ENCODE measurements around the gene XPO4.
"Not testable (repeated sequence)": the region's sequence is repeated elsewhere in the genome, so short reads cannot be mapped to it uniquely, and the experiment has no call there.

Gene XPO4

GRCh38 chr13:20902438-20903163, at the start of gene XPO4:
XPO4 (minus strand) TSS chr13:20902746; CDS start chr13:20902738, 8 bp downstream.
- H3K27me3 ChIP-seq (ENCODE audit: insufficient read depth, insufficient read length): no peaks in the 10 kb centered on the region

GRCh38 chr13:20948001-20948400, 45.5 kb upstream of the XPO4 start:
- not testable (repeated sequence) for H3K4me1 ChIP-seq (ENCODE audit: insufficient read depth, insufficient read length); H3K36me3 ChIP-seq (ENCODE audit: insufficient read depth, insufficient read length, low read length); H3K4me3 ChIP-seq (ENCODE audit: insufficient read length, low read depth); H3K9ac ChIP-seq (ENCODE audit: insufficient read length, low read depth); H3K27me3 ChIP-seq (ENCODE audit: insufficient read depth, insufficient read length); DNase-seq (ENCODE audit: low read depth, low spot score); H3K9me3 ChIP-seq (ENCODE audit: insufficient read depth, low read length)

More at GRCh38 chr13:20902438-20903163, at the start of gene XPO4:
- Histone ChIP-seq H3K4me3 (ENCODE audit: insufficient read length, low read depth) (peak within 1 kb of the TSS; percentile 91), H3K36me3 (ENCODE audit: insufficient read depth, insufficient read length, low read length) (peaks cover 24% of the 10 kb centered on the region), H3K9me3 (ENCODE audit: insufficient read depth, low read length) (no peaks in the 10 kb centered on the region), H3K4me1 (ENCODE audit: insufficient read depth, insufficient read length) (no peaks in the 10 kb centered on the region), H3K9ac (ENCODE audit: insufficient read length, low read depth) (peak within 1 kb of the TSS; percentile 86)
- TF ChIP-seq YY1 (IDR thresholded peaks at IDR 0.05; ENCODE audit: insufficient read depth, insufficient read length) (peak; percentile 70), ZNF274 (IDR thresholded peaks at IDR 0.05; ENCODE audit: low read depth, low read length) (no peak)
- DNase-seq (ENCODE audit: low read depth, low spot score): no peak

- no peaks in the 10 kb centered on the region for H3K4me1 ChIP-seq (ENCODE audit: insufficient read depth, insufficient read length)
- no peaks in the 10 kb centered on the region for H3K27me3 ChIP-seq (ENCODE audit: insufficient read depth, insufficient read length)
- no peaks in the 10 kb centered on the region for H3K36me3 ChIP-seq (ENCODE audit: insufficient read depth, insufficient read length, low read length)
- no peak overlapping the region for H3K4me3 ChIP-seq (ENCODE audit: insufficient read length, low read depth)
- H3K9ac ChIP-seq (ENCODE audit: insufficient read length, low read depth): no peak overlapping the region
- H3K9me3 ChIP-seq (ENCODE audit: insufficient read depth, low read length): no peaks in the 10 kb centered on the region
- TF ChIP-seq SUZ12 (IDR thresholded peaks at IDR 0.05; ENCODE audit: extremely low read depth, insufficient read depth, insufficient read length) (no peak), YY1 (IDR thresholded peaks at IDR 0.05; ENCODE audit: insufficient read depth, insufficient read length) (no peak), ZNF274 (IDR thresholded peaks at IDR 0.05; ENCODE audit: low read depth, low read length) (no peak)
- no peak for DNase-seq (ENCODE audit: low read depth, low spot score)
Observed at GRCh38 chr13:20945952-20946383, 43.4 kb upstream of the XPO4 start.

- H3K27me3 ChIP-seq (ENCODE audit: insufficient read depth, insufficient read length): no peaks in the 10 kb centered on the region
- no peaks in the 10 kb centered on the region for H3K4me1 ChIP-seq (ENCODE audit: insufficient read depth, insufficient read length)
- no peak for DNase-seq (ENCODE audit: low read depth, low spot score)
- no peaks in the 10 kb centered on the region for H3K36me3 ChIP-seq (ENCODE audit: insufficient read depth, insufficient read length, low read length)
- H3K9me3 ChIP-seq (ENCODE audit: insufficient read depth, low read length): no peaks in the 10 kb centered on the region
- H3K9ac ChIP-seq (ENCODE audit: insufficient read length, low read depth): no peak overlapping the region
- no peak for TF ChIP-seq SUZ12 (IDR thresholded peaks at IDR 0.05; ENCODE audit: extremely low read depth, insufficient read depth, insufficient read length)
- no peak for TF ChIP-seq YY1 (IDR thresholded peaks at IDR 0.05; ENCODE audit: insufficient read depth, insufficient read length)
- TF ChIP-seq ZNF274 (IDR thresholded peaks at IDR 0.05; ENCODE audit: low read depth, low read length): no peak
- H3K4me3 ChIP-seq (ENCODE audit: insufficient read length, low read depth): no peak overlapping the region
Observed at GRCh38 chr13:20942938-20943559, 40.5 kb upstream of the XPO4 start.

GRCh38 chr13:20940511-20940910, 38.0 kb upstream of the XPO4 start:
- not testable (repeated sequence) for H3K4me3 ChIP-seq (ENCODE audit: insufficient read length, low read depth); H3K4me1 ChIP-seq (ENCODE audit: insufficient read depth, insufficient read length); H3K9me3 ChIP-seq (ENCODE audit: insufficient read depth, low read length); DNase-seq (ENCODE audit: low read depth, low spot score); H3K36me3 ChIP-seq (ENCODE audit: insufficient read depth, insufficient read length, low read length); H3K9ac ChIP-seq (ENCODE audit: insufficient read length, low read depth); H3K27me3 ChIP-seq (ENCODE audit: insufficient read depth, insufficient read length)

- no peak for TF ChIP-seq SUZ12 (IDR thresholded peaks at IDR 0.05; ENCODE audit: extremely low read depth, insufficient read depth, insufficient read length)
- no peak for TF ChIP-seq ZNF274 (IDR thresholded peaks at IDR 0.05; ENCODE audit: low read depth, low read length)
- no peak for TF ChIP-seq YY1 (IDR thresholded peaks at IDR 0.05; ENCODE audit: insufficient read depth, insufficient read length)
- DNase-seq (ENCODE audit: low read depth, low spot score): no peak
- Histone ChIP-seq H3K27me3 (ENCODE audit: insufficient read depth, insufficient read length) (no peaks in the 10 kb centered on the region), H3K36me3 (ENCODE audit: insufficient read depth, insufficient read length, low read length) (no peaks in the 10 kb centered on the region), H3K4me3 (ENCODE audit: insufficient read length, low read depth) (no peak overlapping the region), H3K9me3 (ENCODE audit: insufficient read depth, low read length) (no peaks in the 10 kb centered on the region), H3K9ac (ENCODE audit: insufficient read length, low read depth) (no peak overlapping the region), H3K4me1 (ENCODE audit: insufficient read depth, insufficient read length) (no peaks in the 10 kb centered on the region)
Observed at GRCh38 chr13:20940083-20940482, 37.5 kb upstream of the XPO4 start.

GRCh38 chr13:20939662-20940061, 37.1 kb upstream of the XPO4 start:
- H3K4me3 ChIP-seq (ENCODE audit: insufficient read length, low read depth): no peak overlapping the region
- H3K27me3 ChIP-seq (ENCODE audit: insufficient read depth, insufficient read length): no peaks in the 10 kb centered on the region
- no peaks in the 10 kb centered on the region for H3K36me3 ChIP-seq (ENCODE audit: insufficient read depth, insufficient read length, low read length)
- DNase-seq (ENCODE audit: low read depth, low spot score): no peak
- no peaks in the 10 kb centered on the region for H3K4me1 ChIP-seq (ENCODE audit: insufficient read depth, insufficient read length)
- no peaks in the 10 kb centered on the region for H3K9me3 ChIP-seq (ENCODE audit: insufficient read depth, low read length)
- no peak for TF ChIP-seq YY1 (IDR thresholded peaks at IDR 0.05; ENCODE audit: insufficient read depth, insufficient read length)
- no peak for TF ChIP-seq SUZ12 (IDR thresholded peaks at IDR 0.05; ENCODE audit: extremely low read depth, insufficient read depth, insufficient read length)
- no peak for TF ChIP-seq ZNF274 (IDR thresholded peaks at IDR 0.05; ENCODE audit: low read depth, low read length)
- no peak overlapping the region for H3K9ac ChIP-seq (ENCODE audit: insufficient read length, low read depth)
